DMS153 treated with DMSO at 0.1 percent for 48 hours (cell line): Measurements from ENCODE around the gene HIPK4.
"Not testable (repeated sequence)": the region's sequence is repeated elsewhere in the genome, so short reads cannot be mapped to it uniquely, and the experiment has no call there.

ENCODE experiments used
- DNase-seq: peaks from one replicate; lab custom pipeline; 2025; ENCODE audit not compliant: unreplicated experiment; lab: John Stamatoyannopoulos, UW

HIPK4 gene

DNA sequence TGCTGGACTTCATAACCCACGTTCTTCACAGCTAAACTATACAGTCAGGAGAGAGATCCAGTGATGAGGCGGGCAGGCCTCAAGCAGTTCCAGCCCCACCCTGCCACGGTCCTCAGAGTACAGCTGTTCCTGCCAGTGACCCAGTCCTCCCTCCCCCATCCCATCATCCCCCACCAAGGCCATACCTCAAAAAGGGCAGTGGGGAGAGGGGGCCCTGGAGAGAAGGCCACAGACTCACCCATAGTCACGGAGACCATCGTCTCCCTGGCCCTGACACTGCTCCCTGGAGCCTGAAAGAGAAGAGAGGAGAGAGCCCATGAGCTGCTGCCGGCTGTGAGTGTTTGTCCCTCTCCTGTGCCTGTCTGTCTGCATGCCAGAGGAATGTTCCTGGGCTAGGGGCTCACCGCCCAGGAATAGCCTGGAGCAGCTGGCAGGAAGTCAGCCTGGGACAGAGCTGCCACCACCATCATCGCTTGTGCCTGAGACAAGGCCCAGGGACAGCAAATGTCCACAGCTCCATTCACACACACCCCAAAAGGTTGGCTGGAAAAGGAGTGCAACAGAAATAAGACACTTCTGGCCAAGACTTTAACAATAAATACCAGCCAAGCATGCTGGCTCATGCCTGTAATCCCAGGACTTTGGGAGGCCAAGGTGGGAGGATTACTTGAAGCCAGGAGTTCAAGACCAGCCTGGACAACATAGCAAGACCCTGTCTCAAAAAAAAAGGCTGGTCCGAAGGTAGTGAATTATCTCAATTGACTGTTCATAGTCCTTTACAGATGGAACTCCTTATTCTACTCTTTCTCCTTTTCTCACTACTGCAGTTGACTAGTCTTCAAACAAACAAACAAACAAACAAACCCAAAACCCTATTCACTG is 48.1 kb downstream of the HIPK4 start:
- DNase-seq, result no peak

DNA sequence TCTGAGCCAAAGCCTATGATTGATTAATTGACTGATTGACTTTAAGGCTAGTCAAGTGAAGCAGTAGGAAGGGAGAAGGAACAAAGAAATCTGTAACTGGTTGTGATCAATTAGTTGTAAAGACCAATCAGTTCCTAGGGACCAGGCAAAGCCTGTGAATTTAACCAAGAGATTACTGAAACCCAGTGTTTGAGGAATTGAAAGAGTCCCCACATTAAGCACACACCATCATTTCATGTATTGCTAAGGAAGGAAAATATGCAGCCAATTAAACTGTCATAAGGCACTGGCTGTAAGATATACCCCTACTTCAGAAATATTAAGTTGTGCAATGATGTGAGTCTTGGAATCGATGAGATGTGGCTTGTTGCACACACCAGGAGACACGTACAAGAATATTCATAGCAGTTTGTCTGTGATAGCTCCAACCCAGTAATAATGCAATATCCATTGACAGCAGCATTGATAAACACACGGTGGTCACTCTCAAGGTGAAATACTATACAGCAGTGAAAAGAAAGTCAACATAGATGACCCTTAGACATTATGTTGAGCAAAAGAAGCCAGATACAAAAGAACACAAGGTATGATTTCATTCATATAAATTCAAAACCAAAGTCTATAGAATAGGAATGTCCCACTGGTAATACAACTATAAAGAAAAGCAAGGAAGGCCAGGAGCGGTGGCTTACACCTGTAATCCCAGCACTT is 50.8 kb downstream of the HIPK4 start:
- no peak for DNase-seq

DNA sequence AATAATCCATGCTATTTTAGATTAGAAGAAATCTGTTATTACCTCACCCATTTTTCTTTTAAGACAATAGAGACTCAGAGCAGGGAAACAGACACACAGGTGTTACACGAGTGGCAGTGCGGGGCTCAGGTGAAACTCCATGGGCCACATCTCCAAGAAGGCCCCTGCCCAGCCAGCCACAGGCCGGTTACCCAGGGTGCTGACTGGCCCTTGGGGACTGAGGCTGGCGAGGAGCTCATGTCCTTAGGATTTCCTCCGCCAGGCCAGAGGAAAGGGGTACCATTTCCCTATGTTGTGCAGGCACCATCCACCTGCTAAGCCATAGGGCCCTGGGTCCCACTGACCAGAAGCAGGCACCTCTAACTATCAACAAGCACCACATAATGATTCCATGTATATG is 52.4 kb downstream of the HIPK4 start:
- DNase-seq, result no peak

DNA sequence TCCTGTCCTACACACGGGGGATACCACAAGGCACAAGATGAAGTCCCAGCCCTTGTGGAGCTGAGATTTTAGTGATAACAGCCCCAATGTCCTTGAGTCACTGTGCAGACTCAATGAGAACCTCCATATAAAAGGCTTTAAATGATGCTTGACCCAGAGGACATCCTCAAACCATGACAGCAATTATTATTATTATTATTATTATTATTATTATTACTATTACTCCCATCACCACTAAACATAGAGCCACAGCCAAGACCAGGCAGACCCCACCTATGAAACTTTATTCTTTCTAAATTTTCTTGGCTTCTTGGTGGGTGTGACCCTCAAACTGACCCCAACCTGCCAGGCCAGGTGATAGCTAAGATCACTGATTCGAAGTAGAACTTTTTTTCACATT is 52.9 kb downstream of the HIPK4 start:
- DNase-seq, result no peak

DNA sequence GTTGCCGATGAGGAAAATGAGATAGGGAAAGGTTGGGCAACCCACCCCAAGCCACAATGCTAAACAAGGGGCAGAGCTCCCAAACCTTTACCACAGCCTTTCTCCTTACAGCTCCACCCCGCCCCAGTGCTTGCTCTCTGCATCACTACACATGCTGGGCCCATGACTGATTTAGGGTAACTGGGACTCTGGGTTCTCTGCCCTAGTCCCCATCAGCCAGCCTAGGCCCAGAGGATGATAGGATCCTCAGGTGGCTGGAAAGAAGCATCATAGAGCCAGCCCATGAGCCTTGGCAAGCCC is 53.4 kb downstream of the HIPK4 start:
- DNase-seq, result no peak

DNA sequence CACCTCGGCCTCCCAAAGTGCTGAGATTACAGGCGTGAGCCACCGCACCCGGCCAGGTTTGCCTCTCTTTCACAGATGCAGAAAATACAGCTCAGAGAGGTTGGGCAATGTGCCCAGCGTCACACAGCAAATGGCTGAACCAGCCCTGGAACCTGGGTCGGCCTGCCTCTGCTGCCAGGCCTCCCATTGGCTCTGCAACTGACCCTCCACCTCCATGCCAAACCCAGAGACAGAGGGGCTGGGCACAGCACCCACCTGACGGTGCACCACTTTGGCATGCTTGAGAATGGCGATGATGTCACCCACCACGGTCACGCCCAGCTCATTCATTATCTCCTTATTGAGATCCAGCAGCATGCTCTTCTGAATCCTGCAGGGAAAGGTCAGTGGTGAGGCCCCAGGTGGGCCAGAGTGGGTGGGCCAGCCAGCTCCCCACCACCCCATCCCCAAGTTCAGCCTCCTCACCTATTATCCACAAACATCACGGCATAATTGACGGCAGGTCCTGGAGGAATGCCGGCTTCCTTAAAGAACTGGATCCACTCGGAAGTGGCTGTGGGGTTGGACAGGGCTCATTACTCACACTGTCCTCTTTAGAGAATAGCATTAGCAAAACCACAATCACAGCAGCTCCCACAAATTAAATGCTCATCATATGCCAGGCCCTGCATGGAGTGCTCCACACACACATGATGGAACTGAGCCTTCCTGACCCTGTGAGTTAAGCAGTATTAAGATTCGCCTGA is 54.0 kb downstream of the HIPK4 start:
- DNase-seq, result no peak

DNA sequence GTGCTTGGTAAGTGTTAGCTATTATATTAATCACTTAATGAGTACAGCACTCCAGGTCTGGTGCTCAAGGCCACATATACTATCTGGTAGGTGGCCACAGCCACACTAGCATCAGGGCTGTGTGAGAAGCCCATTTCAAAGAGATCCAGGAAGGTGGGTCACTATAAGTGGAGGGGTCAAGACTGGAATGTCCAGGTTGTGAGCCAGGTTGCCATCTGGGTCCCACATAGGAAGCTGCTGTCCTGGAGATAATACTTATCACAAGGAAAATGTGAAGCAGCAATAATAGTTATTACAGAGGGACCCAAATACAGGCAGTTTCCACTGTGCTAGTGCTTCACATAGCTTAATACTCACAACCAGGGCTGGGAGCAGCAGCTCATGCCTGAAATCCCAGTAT is 54.9 kb downstream of the HIPK4 start:
- DNase-seq, result no peak

DNA sequence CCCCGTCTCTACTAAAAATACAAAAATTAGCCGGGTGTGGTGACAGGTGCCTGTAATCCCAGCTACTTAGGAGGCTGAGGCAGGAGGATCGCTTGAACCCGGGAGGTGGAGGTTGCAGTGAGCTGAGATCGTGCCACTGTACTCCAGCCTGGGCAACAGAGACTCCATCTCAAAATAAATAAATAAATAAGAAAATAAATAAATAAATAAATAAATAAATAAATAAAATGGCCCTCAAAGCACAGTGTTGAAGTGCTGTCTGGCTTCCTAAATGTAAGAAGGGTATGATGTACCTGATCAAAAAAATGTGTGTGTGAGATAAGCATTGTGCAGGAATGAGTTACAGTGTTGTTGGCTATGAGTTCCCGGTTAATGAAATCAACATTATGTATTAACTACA is 56.9 kb downstream of the HIPK4 start:
- not testable (repeated sequence) for DNase-seq

DNA sequence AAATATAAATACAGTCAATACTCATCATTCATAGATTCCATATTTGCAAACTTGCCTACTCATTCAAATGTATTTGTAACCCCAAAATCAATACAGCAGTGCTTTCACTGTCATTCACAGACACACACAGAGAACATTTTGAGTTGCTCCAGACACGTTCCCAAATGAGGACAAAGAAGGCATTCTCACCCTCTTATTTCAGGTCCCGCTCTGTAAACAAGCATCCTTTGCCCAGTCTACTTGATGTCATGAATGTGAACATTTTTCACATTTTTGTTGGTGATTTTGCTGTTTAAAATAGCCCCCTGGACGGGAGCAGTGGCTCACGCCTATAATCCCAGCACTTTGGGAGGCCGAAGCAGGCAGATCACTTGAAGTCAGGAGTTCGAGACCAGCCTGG is 57.3 kb downstream of the HIPK4 start:
- no peak for DNase-seq

DNA sequence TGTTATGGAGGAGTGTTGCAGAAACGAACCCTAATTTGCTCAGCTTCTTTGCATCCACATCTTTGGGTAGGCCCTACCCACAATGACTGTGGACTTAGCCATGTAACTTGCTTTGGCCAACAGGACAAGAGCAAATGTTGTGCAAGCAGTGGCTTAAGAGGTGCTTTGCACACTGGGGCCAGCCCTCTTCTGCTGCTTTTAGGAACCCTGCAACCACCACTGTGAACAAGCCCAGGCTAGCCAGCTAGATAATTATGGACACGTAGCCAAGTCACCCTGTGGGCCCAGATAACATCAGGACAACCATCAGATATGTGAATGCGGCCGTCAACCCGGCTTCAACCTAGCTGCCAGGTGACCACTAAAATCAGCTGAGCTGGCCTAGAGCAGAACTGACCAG is 58.9 kb downstream of the HIPK4 start:
- DNase-seq, result no peak
